Effector memory CD4-positive, alpha-beta T cell (primary cell): ENCODE data around the gene CCDC159.
"Not testable (repeated sequence)": the region's sequence is repeated elsewhere in the genome, so short reads cannot be mapped to it uniquely, and the experiment has no call there.

ENCODE experiments used
- DNase-seq, 3 donors: peaks; one replicate each; pipeline ENCODE4 v3.0.0-alpha.2; 2020
- H3K27ac ChIP-seq: 2 replicates; pipeline ENCODE4 v1.7.0; 2013; ENCODE audit warnings: mild to moderate bottlenecking, low read length, moderate library complexity; ENCODE audit not compliant: insufficient read depth, poor library complexity, severe bottlenecking
- H3K27me3 ChIP-seq: replicated peaks from 2 replicates; pipeline ENCODE4 v1.7.0; 2013; ENCODE audit warnings: mild to moderate bottlenecking, low read length; ENCODE audit not compliant: insufficient read depth, control insufficient read depth, poor library complexity, severe bottlenecking
- H3K36me3 ChIP-seq: 2 replicates; pipeline ENCODE4 v1.7.0; 2013; ENCODE audit warnings: mild to moderate bottlenecking, low read length, moderate library complexity; ENCODE audit not compliant: control insufficient read depth, insufficient read depth
- H3K4me1 ChIP-seq: 2 replicates; pipeline ENCODE4 v1.7.0; 2013; ENCODE audit warnings: low read length, mild to moderate bottlenecking; ENCODE audit not compliant: control insufficient read depth, insufficient read depth, poor library complexity, severe bottlenecking
- H3K4me3 ChIP-seq: 2 replicates; pipeline ENCODE4 v1.7.0; 2013; ENCODE audit warnings: low read length, low read depth, mild to moderate bottlenecking; ENCODE audit not compliant: insufficient read depth, poor library complexity, severe bottlenecking
- H3K9me3 ChIP-seq: 2 replicates; pipeline ENCODE4 v1.7.0; 2013; ENCODE audit warnings: mild to moderate bottlenecking, low read length, moderate library complexity; ENCODE audit not compliant: control insufficient read depth

CCDC159 gene

DNA sequence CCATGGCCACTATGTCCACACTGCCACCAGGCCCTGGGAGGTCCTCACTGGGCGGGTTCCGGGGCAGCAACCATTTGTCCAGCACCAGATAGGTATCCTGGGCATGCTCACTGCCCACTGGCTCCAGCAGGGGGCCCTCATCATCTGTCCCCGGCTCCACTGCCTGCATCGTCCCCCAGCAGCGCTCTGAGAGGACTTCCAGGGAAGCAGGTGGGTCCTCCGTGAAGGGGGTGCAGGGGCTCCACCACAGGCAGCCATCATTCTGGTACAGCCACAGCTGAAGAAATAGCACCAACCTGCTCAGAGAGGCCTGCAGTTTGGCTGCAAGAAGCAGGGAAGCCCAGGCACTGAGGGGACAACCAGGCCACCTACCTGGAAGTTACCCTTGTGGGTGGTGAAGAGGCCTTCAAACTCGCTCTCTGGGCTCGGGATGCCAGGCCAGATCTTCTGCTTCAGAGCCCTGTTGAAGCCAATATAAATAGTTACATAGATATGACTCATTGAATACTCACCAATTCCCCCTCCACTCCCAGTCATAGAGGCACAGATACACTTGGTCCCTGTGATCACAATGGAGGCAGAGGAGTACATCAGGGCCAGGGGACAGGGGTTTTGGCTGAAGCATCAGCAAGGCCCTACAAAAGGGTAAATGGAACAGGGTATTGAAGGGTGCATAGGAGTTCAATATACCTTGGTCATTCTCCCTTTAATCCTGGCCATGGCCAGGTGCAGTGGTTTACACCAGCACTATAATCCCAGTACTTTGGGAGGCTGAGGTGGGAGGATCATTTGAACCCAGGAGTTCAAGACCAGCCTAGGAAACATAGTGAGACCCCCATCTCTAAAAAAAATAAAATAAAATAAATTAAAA lies 32.2 kb downstream of the CCDC159 start:
- Histone ChIP-seq H3K4me1 (peaks cover 39% of the 10 kb centered on the region), H3K27me3 (peaks cover 9% of the 10 kb centered on the region), H3K27ac (no peak overlapping the region), H3K9me3 (no peaks in the 10 kb centered on the region), H3K36me3 (peaks cover 6% of the 10 kb centered on the region), H3K4me3 (no peak overlapping the region)
- DNase-seq, result no peak

DNA sequence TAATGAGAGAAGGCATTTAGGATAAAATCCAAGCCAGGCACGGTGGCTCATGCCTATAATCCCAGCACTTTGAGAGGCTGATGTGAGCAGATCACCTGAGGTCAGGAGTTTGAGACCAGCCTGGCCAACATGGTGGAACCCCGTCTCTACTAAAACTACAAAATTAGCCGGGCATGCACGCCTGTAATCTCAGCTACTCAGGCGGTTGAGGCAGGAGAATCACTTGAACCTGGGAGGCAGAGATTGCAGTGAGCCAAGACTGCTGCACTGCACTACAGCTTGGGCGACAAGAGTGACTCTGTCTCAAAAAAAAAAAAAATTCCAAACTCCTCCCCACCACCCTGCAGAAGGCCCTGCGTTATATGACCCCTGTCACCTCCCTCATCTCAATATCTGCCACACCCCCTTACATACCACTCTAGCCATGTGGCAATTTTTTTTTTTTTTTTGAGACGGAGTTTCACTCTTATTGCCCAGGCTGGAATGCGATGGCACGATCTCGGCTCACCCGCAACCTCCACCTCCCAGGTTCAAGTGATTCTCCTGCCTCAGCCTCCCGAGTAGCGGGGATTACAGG lies 33.0 kb downstream of the CCDC159 start:
- Histone ChIP-seq H3K4me1 (peaks cover 38% of the 10 kb centered on the region), H3K27me3 (peaks cover 13% of the 10 kb centered on the region)
- H3K4me3 ChIP-seq, H3K36me3 ChIP-seq, H3K27ac ChIP-seq, DNase-seq, H3K9me3 ChIP-seq: not testable (repeated sequence)

DNA sequence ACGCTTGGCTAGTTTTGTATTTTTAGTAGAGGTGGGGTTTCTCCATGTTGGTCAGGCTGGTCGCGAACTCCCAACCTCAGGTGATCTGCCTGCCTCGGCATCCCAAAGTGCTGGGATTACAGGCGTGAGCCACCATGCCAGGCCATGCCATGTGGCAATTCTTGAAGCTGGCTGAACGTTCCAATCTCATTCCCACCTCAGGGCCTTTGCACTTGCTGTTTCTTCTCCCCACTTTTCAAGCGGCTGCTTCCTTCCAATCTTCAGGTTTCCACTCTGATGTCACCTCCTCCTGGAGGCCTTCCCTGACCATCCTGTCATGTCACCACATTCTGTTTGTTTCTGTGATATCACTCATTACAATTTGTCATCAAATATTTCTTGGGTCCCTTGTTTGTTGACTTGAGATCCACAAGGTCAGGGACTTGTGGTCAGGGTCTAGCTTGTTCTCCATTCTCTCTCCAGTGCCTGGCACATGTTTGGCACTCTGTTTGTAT lies 33.6 kb downstream of the CCDC159 start:
- peaks cover 13% of the 10 kb centered on the region for H3K27me3 ChIP-seq
- peak overlapping the region; percentile 57 for H3K4me3 ChIP-seq
- DNase-seq, result no peak
- H3K27ac ChIP-seq, result peak overlapping the region; percentile 83
- H3K4me1 ChIP-seq, result peaks cover 37% of the 10 kb centered on the region
- no peaks in the 10 kb centered on the region for H3K9me3 ChIP-seq
- peaks cover 6% of the 10 kb centered on the region for H3K36me3 ChIP-seq

DNA sequence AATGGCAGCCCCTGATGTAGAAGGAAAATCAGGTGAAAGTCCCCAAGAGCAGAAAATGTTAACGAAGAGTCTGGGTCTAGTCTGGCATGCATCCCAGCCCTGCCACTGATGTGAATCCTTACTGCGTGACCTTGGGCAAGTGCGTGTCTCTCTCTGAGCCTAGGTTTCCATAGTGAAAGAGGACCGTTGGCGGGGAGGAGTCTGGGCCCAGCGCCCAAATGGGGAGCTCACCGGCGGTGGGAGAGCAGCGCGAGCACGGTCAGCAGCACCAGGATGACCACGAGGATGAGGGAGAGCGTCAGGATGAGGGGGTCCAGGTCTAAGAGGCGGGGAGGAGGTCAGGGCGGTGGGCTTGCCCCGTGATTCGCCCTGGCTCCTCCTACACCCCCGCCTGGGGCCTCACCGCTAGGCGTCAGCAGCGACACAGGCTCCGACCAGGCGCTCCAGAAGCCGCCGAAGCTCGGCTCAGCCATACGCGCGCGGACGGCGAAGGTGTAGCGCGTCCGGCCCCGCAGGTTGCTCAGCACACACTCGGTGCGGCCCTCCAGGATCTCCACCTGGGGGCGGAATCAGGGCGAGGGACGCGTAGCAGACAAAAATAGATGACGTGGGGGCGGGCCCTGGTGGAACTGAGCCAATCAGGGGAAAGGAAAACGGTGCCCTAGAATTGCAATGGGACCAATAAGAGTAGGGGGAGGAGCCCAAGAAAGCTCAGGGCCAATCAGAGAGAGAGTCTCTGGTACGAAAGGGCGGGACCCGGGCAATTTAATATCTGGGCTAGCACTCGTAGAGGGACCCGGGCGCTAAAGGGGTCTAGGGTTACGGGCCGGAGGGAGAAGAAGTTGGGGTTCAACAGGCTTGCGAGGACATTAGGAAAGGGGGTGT lies 34.6 kb downstream of the CCDC159 start:
- peak overlapping the region; percentile 83 for H3K27ac ChIP-seq
- peaks cover 32% of the 10 kb centered on the region for H3K4me1 ChIP-seq
- H3K4me3 ChIP-seq, result peak overlapping the region; percentile 57
- no peaks in the 10 kb centered on the region for H3K9me3 ChIP-seq
- peaks cover 6% of the 10 kb centered on the region for H3K36me3 ChIP-seq
- DNase-seq, result peak; percentile 95 to 97 (median 97)
- peaks cover 13% of the 10 kb centered on the region for H3K27me3 ChIP-seq

DNA sequence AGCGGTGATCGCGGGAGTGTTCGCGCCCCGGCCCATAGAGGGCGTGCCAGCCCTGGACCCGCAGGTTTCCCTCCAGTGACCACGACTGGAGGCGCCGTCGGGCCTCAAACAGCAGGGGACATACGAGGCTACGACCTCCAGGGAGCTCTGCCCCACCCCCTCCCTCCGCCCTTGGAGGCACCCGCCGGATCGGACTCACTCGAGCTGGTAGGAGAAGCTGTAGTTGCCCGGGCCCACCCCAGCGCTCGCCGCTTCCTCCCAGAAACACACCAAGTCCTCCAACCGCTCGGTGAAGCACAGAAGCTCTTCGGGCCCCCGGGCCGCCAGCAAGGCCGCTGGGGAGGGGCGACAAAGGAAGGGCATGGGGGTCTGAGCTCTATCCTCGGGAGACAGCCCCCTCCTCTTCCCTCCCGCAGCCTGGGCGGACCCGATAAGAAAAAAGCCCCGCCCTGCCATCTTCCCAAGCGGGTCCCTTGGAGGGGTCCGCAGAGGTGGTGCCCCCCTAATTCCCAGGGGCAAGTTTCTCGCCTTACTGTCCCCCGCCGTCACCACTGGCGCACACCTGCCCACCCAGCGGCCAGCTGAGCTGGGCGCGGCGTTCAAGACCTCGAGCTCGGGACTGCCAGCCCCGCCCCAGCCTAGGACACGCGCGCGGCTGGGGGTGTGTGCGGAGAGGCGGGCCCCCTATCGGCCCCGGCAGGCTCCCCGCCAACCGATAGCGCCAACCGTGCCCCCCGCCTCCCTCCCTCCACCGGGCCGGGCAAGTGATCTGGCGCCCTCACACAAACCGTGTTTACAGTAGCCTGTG lies 36.8 kb downstream of the CCDC159 start:
- H3K36me3 ChIP-seq, result peaks cover 1% of the 10 kb centered on the region
- peaks cover 13% of the 10 kb centered on the region for H3K27me3 ChIP-seq
- no peak for DNase-seq
- peak overlapping the region; percentile 35 for H3K4me3 ChIP-seq
- no peaks in the 10 kb centered on the region for H3K9me3 ChIP-seq
- H3K27ac ChIP-seq, result no peak overlapping the region
- H3K4me1 ChIP-seq, result peaks cover 25% of the 10 kb centered on the region

DNA sequence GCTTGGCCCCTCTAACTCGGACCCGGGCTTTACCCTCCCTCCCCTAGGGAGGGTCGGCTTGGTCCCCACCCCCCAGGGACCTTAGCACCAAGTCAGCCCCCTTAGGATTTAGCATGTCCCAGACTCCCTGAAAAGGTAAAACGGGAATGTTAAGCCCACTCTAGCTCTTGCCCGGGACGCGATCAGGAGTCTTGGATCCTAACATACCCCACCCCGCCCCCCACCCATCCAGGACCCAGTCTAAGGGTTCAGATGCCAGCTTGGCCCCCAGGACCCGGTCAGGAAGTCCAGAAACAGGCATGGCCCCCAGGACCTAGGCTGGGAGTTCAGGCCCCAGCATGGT lies 37.4 kb downstream of the CCDC159 start:
- no peaks in the 10 kb centered on the region for H3K36me3 ChIP-seq
- peaks cover 13% of the 10 kb centered on the region for H3K27me3 ChIP-seq
- no peak overlapping the region for H3K27ac ChIP-seq
- DNase-seq, result no peak
- no peaks in the 10 kb centered on the region for H3K9me3 ChIP-seq
- H3K4me3 ChIP-seq, result no peak overlapping the region
- H3K4me1 ChIP-seq, result peaks cover 25% of the 10 kb centered on the region

DNA sequence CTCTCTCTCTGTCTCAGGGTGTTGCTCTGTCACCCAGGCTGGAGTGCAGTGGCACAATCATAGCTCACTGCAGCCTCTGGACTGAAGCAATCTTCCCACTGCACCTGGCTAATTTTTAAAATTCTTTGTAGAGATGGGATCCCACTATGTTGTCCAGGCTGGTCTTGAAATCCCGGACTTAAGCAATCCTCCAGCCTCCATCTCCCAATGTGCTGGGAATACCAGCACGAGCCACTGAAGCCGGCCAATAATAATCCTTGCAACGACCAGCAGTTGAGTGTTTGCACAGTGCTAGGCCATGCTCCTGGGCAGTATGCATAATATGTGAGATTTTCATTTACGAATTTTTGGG lies 38.4 kb downstream of the CCDC159 start:
- Histone ChIP-seq H3K4me1 (peaks cover 25% of the 10 kb centered on the region), H3K9me3 (no peaks in the 10 kb centered on the region)
- no peak for DNase-seq

DNA sequence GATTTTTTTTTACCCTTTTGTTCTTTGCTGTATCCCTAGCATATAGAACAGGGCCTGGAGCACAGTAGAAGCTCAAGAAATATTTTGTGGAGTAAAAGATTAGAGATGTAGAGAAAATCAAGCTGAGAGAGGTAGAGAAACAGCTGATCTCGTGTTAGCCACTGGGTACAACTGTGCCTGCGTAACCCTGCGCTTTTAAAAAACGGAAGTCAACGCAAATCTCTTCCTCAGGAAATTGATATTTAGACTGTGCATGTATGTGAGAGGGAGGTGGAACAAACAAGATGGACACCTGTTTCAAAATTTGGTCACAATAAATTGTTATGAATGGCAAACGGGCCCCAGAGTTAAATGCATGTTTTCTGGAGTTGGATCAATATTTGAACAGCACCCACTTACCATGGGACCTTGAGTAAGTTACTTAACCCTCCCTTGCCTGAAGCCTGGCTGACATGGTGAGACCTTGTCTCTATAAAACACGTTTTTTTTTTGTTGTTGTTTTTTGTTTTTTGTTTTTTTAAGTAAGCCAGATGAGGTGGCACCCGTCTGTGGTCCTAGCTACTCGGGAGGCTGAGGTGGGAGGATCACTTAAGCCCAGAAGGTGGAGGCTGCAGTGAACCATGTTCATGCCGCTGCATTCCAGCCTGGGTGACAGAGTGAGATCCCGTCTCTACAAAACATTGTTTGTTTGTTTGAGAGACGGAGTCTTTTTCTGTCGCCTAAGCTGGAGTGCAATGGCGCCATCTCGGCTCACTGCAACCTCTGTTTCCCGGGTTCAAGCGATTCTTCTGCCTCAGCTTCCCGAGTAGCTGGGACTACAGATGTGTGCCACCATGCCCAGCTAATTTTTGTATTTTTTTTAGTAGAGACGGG lies 41.1 kb downstream of the CCDC159 start:
- Histone ChIP-seq H3K4me3 (no peak overlapping the region), H3K9me3 (peaks cover 5% of the 10 kb centered on the region), H3K36me3 (no peaks in the 10 kb centered on the region), H3K4me1 (peaks cover 14% of the 10 kb centered on the region), H3K27me3 (peaks cover 13% of the 10 kb centered on the region), H3K27ac (no peak overlapping the region)
- no peak for DNase-seq

More for the DNA sequence above, 38.4 kb downstream of the CCDC159 start:
- Histone ChIP-seq H3K27me3 (peaks cover 13% of the 10 kb centered on the region), H3K36me3 (no peaks in the 10 kb centered on the region), H3K4me3 (no peak overlapping the region), H3K27ac (no peak overlapping the region)

DNA sequence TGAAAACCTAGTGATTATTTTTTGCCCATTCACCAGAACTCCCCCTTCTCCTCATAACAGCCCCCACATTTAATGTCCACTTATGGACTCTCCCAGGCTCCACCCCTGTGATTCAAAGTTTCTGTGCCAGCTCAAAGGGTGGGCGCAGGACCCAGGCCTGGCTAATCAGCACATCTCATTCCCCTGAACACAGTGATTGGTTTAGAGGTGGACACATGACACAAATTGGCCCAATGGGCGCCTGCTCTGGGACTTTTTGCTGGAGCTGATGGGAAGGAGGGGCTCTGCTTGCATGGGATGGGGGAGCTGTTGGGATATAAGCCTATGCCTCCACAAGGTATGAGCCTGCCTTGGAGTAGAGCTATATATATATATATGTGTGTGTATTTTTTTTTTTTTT lies 44.0 kb downstream of the CCDC159 start:
- no peak for DNase-seq
- H3K27me3 ChIP-seq, result no peaks in the 10 kb centered on the region
- no peaks in the 10 kb centered on the region for H3K4me1 ChIP-seq
- H3K36me3 ChIP-seq, result no peaks in the 10 kb centered on the region
- H3K4me3 ChIP-seq, result no peak overlapping the region
- no peak overlapping the region for H3K27ac ChIP-seq
- H3K9me3 ChIP-seq, result peaks cover 5% of the 10 kb centered on the region
